ENCODE measurements around the gene TACC3.
A peak's percentile ranks its signal among the peaks of the same experiment; 100 is the strongest.

The TACC3 gene

DNA sequence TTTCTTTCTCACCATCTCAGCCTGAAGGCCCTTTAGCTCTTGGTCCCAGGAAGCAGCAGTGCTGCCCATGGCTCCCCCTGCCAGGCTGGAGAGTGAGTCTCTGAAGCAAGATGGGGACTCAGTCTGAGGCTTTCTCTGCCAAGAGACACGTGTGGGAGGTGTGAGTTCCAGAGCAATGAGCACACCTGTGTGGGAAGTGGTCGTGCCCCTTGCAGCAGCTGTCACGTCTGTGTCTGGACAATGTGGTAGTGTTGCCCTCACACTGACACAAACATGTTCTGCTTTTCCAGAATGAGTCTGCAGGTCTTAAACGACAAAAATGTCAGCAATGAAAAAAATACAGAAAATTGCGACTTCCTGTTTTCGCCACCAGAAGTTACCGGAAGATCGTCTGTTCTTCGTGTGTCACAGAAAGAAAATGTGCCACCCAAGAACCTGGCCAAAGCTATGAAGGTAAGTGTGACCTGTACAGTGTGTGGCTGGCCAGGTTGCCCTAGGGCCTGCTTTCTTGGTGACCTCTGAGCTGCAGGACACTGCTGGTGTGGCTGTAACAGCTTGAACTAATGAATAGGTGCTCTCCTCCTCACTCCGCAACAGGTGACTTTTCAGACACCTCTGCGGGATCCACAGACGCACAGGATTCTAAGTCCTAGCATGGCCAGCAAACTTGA lies 1.9 kb downstream of the TACC3 start:
- no peak for DNase-seq (ENCODE audit: low read depth)

DNA sequence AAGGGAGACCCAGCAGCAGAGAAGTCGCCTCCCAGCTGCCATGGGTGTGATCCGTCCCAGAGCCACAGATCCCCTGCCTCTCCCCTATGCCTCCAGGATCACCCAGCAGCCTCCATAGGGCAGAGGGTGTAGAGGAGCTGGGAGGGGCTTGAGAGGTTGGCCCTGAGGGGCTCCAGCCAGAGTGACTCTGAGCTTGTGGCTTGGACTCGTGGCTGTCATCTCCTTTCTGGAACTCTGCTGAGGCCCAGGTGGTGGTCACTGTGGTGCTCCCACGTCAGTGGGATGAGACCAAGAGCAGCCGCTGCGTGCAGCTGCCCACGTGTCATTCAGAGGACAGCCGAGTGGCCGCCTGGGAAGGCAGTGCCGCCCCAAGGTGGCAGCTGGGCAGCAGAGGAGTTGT lies 4.2 kb downstream of the TACC3 start:
- DNase-seq (ENCODE audit: low read depth), result no peak

DNA sequence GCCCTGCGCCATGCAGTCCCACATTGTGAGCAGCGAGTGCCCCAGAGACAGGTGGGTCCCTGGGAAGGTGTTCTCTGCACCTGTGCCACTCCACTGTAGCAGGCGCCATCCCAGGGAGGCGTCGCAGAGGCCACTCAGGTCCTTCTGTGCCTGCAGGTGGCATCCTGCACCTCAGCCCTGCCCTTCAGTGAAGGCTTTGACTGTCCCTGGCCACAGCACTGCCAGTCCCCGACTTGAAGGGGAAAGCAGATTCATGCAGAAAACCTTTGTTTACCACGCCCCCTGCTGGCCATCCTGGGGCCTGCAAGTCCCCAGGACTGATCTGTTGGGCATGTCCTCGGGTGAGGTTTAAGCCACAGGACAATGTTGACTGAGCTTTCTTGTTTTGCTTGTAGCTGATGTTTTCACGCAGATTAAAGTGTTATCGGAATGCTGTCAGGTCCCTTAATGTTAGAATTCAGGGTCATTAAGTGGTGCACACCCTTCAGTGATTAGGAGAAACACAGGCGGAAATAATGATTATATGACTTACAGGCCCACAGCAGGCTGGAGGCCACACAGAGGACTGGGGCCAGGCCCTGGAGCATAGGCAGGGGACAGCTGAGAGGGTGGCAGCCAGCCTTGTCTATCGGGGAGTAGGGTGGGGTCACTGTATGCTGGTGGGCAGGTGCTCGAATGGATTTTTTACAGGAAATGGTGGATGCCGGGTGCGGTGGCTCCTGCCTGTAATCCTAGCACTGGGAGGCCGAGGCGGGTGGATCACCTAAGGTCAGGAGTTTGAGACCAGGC lies 5.0 kb downstream of the TACC3 start:
- DNase-seq (ENCODE audit: low read depth), result peak; percentile 71

DNA sequence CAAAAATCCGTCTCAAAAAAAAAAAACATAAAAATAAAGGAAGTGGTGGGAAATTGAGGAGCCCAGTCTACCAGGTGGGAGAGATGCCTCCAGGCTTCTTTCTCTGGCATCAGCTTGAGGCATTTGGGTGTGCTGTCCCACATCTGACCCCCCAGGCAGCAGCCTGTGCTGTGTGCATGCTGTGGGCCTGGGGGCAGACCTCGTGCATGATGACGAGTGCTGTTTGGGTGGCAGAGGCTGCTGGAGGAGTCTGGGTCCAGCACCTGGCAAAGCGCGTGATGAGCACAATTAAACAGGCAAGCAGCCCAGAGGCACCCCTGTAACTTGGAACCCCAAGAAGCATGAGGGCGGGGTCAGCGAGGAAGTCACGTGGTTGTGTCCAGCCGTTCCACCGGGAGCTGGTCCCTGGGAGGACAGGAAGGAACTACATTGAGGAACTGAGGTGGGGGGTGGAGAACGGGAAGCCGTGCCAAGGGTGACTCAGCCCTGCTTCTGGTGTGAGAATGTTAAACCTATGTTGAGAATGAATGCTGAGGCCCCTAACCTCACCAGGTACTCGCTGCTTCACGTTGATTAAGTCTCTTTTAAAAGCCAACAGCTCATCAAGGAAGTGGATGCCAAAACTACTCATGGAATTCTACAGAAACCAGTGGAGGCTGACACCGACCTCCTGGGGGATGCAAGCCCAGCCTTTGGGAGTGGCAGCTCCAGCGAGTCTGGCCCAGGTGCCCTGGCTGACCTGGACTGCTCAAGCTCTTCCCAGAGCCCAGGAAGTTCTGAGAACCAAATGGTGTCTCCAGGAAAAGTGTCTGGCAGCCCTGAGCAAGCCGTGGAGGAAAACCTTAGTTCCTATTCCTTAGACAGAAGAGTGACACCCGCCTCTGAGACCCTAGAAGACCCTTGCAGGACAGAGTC lies 6.1 kb downstream of the TACC3 start:
- no peak for DNase-seq (ENCODE audit: low read depth)

DNA sequence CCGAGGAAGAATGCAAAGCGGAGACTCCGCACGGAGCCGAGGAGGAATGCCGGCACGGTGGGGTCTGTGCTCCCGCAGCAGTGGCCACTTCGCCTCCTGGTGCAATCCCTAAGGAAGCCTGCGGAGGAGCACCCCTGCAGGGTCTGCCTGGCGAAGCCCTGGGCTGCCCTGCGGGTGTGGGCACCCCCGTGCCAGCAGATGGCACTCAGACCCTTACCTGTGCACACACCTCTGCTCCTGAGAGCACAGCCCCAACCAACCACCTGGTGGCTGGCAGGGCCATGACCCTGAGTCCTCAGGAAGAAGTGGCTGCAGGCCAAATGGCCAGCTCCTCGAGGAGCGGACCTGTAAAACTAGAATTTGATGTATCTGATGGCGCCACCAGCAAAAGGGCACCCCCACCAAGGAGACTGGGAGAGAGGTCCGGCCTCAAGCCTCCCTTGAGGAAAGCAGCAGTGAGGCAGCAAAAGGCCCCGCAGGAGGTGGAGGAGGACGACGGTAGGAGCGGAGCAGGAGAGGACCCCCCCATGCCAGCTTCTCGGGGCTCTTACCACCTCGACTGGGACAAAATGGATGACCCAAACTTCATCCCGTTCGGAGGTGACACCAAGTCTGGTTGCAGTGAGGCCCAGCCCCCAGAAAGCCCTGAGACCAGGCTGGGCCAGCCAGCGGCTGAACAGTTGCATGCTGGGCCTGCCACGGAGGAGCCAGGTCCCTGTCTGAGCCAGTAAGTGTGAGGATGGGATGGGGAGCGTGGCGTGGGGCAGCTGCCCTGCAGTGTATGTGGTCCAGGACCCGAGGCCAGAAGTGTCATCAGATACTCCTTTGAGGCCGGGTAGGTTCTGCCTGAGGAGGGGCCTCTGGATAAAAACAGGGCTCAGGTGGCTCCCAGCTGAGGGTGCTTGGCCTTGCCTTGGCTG lies 7.0 kb downstream of the TACC3 start:
- DNase-seq (ENCODE audit: low read depth), result no peak

DNA sequence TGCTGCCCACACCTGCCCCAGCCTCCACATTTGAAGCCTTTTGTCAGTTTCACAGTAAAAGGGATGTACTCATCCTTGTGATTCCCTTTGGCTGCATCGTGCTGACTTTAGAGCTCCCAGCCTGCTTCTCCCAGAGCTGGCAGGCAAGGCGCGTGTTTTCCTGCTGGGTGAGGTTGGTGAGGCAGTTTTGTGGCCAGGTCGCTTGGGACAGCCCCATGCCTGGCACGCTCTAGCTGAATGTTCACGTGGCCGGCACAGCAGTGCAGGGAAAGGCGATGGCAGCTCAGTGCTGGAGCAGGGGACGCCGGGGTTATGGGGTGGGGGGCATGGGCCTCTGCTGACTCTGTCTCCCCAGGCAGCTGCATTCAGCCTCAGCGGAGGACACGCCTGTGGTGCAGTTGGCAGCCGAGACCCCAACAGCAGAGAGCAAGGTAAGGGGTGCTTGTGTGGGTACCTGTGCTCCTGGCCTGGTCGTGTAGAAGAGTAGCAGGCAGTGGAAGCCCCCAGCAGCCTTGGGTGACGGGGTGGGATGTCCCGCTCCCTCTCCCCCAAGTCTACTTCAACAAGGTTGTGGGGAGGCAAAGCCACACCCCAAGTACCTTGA lies 9.3 kb downstream of the TACC3 start:
- no peak for DNase-seq (ENCODE audit: low read depth)

DNA sequence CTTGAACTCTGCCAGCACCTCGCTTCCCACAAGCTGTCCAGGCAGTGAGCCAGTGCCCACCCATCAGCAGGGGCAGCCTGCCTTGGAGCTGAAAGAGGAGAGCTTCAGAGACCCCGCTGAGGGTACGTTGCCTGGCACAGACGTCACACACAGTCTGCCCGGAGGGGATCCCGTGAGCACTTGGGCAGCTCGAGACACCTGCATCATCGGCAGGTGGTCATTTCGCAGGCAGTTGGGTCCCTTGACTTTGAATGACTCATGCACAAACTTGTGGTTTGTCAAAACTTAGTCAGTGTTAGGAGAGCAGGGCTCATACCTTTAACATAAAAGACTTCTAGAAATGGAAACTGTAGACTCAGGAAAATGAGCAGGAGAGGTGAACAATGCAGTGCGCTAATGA lies 9.9 kb downstream of the TACC3 start:
- no peak for DNase-seq (ENCODE audit: low read depth)

DNA sequence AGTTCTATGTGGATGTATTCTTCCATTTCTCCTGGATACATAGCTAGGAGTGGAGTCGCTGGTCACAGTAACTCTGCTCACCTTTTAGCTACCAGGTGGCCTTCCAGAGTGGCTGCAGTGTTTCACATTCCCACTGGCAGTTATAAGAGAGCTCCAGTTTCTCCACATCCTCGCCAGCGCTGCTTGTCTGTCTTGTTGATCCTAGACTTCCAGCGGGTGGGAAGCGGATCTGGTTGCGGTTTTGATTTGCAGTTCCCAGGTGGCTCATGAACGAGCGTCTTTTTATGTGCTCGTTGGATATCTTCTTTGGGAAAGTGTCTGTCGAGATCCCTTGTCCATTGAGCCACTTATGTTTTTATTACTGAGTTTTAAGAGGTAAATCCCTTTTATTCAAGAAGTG lies 11.6 kb downstream of the TACC3 start:
- no peak for DNase-seq (ENCODE audit: low read depth)

DNA sequence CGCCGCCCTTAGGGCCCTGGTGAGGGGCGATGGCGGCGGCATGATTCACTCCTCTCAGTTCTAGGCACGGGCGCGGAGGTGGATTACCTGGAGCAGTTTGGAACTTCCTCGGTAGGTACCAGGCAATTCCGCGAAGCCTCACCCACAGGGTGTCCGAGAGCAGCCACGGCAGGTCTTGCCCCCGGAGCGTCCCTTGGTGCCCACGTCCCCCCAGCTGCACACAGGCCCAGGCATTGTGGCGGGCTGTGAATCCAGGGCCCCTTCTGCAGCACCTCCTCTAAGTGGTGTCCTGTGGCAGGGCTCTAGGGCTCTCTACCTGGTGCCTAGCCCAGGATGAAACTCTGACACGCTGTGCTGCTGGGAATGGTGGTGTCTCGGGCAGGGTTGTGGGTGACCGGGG lies 13.9 kb downstream of the TACC3 start:
- no peak for DNase-seq (ENCODE audit: low read depth)

DNA sequence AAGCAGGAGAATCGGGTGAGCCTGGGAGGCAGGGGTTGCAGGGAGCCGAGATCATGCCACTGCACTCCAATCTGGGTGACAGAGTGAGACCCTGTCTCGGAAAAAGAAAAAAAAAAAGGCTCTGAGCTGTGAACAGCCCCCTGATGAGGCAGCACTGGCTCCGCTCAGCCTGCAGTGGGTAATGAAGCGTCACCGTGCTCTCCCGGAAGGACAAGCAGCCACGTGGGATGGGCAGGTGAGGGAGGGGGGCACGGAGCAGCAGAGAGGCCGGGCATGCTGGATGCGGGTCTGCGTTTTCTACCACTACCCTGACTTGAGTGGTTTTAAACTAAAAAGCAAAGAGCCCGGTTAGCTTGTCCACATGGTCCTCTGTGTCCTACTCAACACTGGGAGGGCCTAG lies 15.5 kb downstream of the TACC3 start:
- no peak for DNase-seq (ENCODE audit: low read depth)

DNA sequence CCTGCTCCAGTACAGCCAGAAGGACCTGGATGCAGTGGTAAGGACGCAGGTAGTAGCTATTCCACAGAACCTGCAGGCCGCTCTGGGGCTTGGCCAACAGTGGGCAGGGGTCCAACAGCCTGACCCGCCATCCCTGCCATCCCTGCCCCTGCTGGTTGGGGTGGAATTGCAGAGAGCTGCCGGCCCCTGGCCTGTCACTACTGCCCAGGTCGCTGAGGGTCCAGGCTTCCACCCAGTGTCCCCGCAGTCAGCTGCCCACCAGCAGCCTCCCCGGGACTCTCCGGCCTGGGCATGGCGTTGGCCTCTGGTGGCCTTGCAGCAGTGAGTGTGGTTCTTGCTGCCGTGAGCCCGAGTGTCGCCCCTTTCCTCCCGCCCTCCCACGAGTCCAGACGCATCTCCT lies 16.3 kb downstream of the TACC3 start:
- DNase-seq (ENCODE audit: low read depth), result no peak

DNA sequence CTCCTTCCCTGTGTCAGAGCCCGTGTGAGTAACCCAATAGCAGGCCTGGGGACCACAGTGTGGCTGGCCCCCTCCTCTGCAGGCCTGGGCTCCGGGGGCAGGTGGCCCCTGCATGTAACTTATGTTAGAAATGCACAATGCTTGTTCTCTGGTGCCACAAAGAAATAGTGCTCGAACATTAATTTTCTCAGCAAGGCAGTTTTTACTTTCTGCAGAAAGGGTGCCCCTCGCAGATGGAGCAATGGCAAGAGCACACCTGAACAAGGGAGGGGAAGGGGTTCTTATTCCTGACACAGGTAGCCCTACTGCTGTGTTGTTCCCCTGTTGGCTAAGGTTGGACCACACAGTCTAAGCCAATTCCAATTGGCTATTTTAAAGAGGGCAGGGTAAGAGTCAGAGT lies 17.1 kb downstream of the TACC3 start:
- DNase-seq (ENCODE audit: low read depth), result no peak

DNA sequence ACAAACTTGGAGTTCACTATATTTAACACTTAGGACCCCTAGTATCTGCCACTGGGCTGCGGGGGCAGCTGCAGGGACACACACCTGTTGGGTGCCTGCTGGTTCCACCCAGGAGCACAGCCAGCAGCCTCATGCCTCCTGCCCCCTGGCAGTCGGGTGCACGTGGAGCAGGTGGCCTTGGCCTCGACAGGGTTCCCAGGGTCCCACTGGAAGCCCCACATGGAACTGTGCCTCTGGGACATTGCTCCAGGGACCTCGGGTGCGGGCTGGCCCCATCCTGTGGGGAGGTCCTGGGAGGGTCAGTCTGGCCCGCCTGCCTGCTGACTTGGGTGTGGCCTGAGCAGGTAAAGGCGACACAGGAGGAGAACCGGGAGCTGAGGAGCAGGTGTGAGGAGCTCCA lies 18.0 kb downstream of the TACC3 start:
- no peak for DNase-seq (ENCODE audit: low read depth)

DNA sequence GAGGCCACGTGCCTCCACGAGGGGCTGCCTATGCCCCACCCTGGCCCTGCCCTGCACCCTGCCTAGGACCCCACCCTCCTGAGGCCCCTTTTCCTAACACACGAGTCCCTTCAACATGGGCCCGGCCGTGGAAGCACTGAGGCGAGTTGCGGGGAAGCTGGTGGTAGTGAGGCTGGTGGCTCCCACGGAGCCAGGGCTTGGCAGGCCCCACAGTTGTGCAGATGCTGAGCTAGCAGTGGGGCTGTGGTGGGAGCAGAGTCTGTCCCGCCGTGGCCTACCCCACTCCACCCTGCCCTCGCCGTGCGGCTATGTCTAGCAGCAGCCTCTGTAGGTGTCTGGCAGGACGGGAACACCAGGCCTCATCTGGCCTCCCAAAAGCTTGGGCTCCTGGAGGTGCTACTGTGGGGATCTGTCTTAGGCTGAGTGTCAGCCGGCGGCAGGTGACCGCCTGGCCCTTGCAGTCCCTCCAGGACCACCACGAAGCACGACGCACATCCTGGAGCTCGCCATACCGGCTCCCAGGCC lies 18.8 kb downstream of the TACC3 start:
- DNase-seq (ENCODE audit: low read depth), result no peak

DNA sequence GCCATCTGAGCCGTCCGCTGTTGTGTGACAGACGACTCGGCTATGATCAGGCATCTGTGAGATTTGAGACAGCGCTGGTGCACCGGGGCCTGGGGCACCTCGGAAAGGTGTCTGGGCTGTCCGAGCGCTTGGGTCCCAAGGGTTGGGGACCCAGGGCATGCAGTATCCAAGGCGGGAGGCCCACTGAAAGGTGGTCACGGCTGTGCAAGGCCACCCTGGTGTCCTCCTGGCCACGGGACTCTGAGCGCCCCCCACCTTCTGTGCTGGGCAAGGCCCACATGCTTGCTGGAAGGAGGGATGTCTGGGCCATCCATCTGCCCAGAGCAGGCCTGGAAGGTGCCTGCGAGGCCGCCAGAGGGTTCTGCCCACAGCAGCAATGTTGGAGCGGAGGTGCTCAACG lies 19.9 kb downstream of the TACC3 start:
- no peak for DNase-seq (ENCODE audit: low read depth)

DNA sequence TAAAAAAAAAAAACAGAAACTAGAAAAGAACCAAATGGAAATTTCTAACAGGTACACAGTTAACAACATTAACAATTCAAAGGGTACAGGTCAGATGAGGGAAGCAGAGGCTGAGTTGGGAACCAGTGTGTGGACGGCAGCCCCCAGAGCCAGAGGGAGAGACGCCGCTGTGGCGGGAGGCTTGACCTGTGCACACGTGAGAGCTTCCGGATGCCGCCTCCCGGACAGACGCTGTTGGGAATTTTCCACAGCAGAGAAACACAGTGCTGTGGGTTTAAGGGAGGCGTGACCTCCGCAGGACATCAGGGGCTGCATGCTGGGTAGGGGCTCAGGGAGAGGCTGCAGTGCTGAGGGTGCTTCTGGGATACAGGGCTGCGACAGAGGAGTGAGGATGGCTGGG lies 22.2 kb downstream of the TACC3 start:
- DNase-seq (ENCODE audit: low read depth), result no peak

DNA sequence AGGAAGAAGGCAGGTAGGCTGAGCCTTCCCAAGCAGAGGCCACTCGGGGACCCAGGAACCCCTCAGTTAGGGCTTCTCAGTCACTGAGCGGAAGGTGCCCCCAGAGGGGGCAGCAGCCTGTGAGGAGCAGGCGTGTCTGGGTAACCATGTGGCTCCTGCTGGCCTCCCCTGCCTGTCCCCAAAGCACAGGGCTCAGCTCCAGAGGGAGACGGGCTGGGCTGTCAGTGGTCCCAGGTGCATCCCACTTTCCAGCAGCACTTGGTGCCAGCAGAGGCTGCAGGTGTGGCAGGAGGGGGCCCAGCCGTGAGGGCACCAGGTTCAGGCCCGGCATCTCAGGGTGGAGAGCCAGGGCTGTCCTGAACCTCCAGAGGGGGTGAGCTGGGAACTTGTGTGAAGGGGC lies 22.7 kb downstream of the TACC3 start:
- DNase-seq (ENCODE audit: low read depth), result no peak

DNA sequence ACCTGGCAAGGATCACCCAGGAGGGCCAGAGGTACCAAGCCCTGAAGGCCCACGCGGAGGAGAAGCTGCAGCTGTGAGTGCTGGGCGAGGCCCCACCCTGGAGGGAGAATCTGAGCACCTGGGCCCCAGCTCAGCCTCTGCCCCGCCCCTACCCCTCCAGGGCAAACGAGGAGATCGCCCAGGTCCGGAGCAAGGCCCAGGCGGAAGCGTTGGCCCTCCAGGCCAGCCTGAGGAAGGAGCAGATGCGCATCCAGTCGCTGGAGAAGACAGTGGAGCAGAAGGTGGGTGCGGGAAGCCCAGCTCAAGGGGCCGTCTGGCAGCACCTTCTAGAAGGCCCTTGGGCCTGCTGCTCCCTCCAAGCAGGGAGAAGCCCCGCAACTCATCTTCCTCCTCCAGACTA lies 23.2 kb downstream of the TACC3 start:
- no peak for DNase-seq (ENCODE audit: low read depth)

DNA sequence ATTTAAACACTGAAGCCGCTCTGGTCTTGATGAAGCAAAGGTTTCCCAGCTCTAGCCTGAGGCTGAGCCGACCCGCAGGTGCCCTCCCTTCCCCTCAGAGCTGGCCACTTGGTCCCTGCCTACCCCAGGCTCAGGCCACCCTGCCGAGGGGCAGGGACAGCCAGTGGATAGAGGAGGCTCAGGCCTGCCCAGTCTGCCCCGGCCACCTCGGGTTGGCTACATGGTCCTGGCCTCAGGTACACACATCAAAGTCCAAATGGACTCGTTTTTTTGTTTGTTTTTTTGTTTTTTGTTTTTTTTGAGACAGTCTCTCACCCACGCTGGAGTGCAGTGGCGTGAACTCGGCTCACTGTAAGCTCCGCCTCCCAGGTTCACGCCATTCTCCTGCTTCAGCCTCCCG lies 23.8 kb downstream of the TACC3 start:
- DNase-seq (ENCODE audit: low read depth), result no peak

DNA sequence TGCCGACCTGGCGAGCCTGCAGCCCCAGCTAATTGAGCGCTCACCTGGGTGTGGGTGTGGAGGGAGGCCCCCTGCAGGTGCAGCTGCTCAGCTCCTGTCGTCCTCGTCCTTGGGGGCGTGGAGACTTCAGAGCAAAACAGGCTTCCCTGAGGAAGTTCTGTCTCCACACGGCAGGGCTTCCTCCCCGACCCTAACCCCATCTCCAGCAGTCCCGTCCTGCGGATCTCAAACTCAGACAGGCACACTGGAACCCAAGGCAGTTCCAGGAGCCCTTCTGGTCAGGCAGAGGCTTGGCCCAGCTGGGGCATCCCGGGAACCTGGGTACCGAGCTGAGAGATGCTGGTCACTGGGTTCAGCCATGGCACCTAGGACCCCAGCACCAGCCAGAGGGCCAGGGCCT lies 24.4 kb downstream of the TACC3 start:
- DNase-seq (ENCODE audit: low read depth), result no peak

DNA sequence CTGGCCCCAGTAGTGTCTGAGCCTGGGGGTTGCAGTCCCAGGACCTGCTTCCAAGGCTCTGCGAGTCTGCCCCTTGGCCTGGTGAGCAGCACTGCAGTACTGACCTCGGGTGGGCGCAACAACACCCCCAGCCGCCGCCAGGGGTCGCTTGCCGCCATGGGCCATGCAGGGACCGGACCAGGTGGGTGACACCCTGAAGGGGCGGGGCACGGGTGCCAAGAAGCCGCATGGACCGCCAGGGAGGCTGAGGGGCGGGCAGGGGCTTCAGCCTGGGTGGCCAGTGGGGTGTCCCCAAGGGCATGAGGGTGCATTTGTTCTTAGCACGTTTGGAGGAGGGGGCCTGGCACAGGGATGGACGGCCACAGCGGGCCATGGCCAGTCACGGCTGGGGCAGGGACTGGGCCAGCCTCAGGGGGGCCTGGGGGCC lies 25.0 kb downstream of the TACC3 start:
- DNase-seq (ENCODE audit: low read depth), result peak; percentile 52

Measured in stimulated activated CD8-positive, alpha-beta memory T cell treated with anti-CD3 and anti-CD28 coated beads, Interleukin-12 subunit alpha, Interleukin-12 subunit beta, amount 100 ng/mL, for 4 hours (primary cell).